Vein endothelial cell (primary cell): ENCODE results near the gene ANKRD20A1. TPM values are rescaled to one million over a fixed set of nuclear protein-coding genes. Genes with fewer than 3 reads are reported as not detected.

Experiments used
- small RNA-seq: library from RNA; depleted of rRNA; stranded (forward); fragments of <200 nt; gene quantifications from one replicate; pipeline ENCODE3, GENCODE V24; 2012
- total RNA-seq: library from RNA; depleted of rRNA; stranded (reverse); fragments of >200 nt; gene quantifications from 2 replicates; pipeline ENCODE4 v1.2.3, GENCODE V29; 2012

ANKRD20A1 gene
- total RNA-seq, result 0.98 and 3.5 TPM in 2 replicates

GRCh38 chr9:67858871-67859270 lies at the start of gene ANKRD20A1:
TSS of gene ANKRD20A1 (plus strand) at chr9:67858931. CDS start at chr9:67859427, 496 bp downstream.

Small RNA genes lying within 50 kb of the gene (small RNA-seq; reads per million reads assigned to genes)
- not detected for gene RNU6-368P
